Fibroblast of mammary gland (primary cell): Measurements from ENCODE around the gene UBE2D1.

Source experiments
- DNase-seq: peaks from one replicate; pipeline ENCODE4 v3.0.0-alpha.2; 2010; ENCODE audit warnings: low read depth
- H3K4me3 ChIP-seq: 2 replicates; pipeline ENCODE4 v1.5.1; 2011; ENCODE audit warnings: low read depth, mild to moderate bottlenecking, low read length, moderate library complexity; ENCODE audit not compliant: control insufficient read depth
- TF ChIP-seq, protein P1 (sequence below): conservative IDR thresholded peaks from 2 replicates; pipeline ENCODE4 v1.5.1; 2011; ENCODE audit warnings: low read depth, low read length, inconsistent platforms; ENCODE audit not compliant: control insufficient read depth, insufficient read depth

Gene UBE2D1

DNA sequence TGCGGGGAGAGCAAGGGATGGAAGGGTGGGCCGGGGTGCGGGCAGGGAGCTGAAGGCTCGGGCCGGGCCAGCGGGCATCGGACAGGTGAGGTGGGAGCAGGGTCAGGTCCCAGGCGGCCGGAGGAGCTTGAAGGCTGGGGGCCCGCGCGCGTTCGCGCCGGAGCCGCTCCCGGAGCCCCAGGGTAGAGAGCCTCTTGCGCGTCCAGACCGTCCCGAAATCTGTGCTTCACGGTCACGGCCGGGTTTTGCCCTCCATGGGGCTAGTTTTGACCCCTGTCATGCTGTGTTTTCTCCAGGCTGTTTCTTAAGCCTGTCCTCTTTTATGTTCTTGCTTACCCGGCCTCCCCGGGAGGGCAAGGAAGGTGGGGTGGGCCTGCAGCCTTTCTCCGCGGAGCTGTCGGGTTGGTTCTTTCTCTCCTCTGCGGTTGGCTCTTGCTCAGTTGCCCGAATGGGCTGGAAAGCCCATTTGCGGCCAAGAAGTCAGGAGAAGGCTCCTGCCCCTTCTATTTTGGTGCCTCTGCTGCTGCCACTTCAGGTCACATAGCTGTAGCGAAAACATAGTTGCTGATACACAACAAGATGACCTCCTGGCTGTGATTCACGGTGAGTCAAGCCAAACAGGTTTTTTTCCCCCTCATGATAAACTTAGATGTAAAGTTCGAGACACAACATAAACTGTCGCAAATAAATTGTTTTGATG, 650 bp downstream of the UBE2D1 start:
- TF ChIP-seq, protein P1, sequence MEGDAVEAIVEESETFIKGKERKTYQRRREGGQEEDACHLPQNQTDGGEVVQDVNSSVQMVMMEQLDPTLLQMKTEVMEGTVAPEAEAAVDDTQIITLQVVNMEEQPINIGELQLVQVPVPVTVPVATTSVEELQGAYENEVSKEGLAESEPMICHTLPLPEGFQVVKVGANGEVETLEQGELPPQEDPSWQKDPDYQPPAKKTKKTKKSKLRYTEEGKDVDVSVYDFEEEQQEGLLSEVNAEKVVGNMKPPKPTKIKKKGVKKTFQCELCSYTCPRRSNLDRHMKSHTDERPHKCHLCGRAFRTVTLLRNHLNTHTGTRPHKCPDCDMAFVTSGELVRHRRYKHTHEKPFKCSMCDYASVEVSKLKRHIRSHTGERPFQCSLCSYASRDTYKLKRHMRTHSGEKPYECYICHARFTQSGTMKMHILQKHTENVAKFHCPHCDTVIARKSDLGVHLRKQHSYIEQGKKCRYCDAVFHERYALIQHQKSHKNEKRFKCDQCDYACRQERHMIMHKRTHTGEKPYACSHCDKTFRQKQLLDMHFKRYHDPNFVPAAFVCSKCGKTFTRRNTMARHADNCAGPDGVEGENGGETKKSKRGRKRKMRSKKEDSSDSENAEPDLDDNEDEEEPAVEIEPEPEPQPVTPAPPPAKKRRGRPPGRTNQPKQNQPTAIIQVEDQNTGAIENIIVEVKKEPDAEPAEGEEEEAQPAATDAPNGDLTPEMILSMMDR = no peak
- peak; percentile 65 for DNase-seq
- H3K4me3 ChIP-seq = peak overlapping the region; percentile 80

DNA sequence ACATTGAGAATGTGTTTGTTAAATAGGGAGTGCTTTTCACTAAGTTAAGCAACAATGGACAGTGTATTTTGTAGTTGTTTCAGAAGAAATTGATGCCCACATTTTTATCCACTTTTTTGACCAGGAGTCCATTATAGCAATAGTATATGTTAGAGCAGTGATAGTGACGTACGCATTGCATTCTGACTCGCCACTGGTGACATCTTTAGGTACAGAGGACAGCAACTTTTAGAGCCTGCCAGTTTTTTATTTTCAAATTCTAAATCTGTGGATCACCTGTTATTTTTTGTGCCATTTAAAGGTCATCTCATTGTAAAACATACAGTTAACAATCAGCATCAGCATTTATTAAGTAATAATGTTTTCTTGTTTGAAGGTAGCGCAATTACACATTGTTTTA, 1.4 kb downstream of the UBE2D1 start:
- TF ChIP-seq, protein P1 = no peak
- H3K4me3 ChIP-seq = peak overlapping the region; percentile 80
- no peak for DNase-seq

DNA sequence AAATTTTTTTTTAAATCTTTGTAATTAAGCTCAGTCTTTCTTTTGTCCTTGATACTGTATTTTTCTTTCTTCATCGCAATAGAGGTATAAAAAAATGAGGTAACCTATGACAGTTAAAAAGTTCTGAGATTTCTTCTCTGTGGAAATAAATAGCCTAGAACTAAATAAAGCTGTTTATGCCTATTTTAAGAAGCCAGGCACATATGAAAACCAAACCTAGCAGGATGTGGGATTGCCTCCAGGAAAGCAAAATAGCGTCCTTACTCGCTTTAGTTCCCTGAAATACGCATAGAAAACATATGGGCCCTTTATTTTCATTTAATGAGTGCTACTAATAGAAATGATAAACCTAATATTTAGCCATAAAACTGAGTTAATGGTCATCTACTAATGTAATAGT, 6.6 kb downstream of the UBE2D1 start:
- H3K4me3 ChIP-seq = no peak overlapping the region
- TF ChIP-seq, protein P1 = no peak
- DNase-seq = no peak

DNA sequence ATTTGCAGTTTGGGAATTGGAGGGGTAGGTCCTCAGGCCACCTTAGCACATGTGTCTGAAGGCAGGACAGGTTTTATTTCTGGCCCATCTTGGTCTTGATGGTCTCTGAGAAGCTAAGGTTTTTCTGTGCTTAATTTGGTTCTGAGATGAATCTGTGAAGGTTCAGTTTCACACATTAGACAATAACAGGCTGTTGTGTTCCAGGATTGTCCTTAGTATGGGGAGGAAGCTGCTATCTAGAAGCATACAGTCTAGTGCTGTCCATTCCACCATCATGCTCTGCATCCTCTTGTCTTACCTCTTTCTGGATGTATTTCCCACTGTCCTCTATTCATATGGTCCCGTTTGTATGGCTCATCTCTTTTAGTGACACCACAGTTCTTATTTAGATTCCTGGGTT, 7.1 kb downstream of the UBE2D1 start:
- TF ChIP-seq, protein P1 = no peak
- no peak overlapping the region for H3K4me3 ChIP-seq
- DNase-seq = no peak

DNA sequence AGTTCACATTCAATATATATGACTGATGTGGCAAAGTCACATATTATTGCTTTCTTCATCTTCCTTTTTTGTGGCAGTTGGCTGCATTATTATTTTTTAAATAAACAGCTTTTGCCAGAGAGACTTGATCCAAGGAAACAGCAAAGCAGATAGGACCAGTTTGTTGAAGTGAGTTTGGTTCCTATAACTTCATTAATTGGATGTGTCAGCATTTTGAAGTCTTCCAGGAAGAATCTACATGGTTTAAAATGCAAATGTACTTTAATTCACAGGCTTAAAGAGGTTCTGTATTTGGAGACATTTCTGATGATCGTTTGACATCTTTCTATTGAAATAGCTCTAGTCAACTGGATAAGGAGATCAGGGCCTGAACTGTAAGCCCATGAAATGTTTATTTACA, 13.2 kb downstream of the UBE2D1 start:
- no peak overlapping the region for H3K4me3 ChIP-seq
- TF ChIP-seq, protein P1 = no peak
- no peak for DNase-seq

DNA sequence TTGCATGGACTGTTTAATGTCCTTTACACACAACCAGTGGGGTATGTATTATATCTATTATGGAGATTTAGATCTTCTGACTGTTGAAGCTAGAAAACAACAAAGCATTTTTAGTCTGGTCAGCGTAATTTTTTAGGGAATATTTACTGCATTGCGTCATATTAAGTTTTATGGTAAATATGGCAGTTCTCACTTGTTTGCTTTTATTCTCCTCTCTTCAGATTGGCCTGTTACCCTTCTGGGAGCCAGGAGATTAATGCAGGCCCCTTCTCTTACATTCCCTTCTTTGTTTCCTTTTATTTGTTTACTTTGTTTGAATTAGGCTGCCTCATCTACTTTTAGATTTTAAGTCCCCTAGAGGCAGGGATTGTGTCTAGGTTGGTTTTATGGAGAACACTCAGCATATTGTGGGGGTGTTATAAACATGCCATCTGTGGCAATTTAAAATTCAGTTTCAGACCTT, 13.8 kb downstream of the UBE2D1 start:
- DNase-seq = no peak
- H3K4me3 ChIP-seq = no peak overlapping the region
- TF ChIP-seq, protein P1 = no peak
